GM12874 (cell line): ENCODE results near the gene ZDHHC17.

Experiments used
- CTCF ChIP-seq: IDR thresholded peaks from 2 replicates; pipeline ENCODE4 v1.5.1; 2011; ENCODE audit warnings: low read depth, mild to moderate bottlenecking, control low read depth, low read length, moderate library complexity; ENCODE audit not compliant: insufficient read depth

ZDHHC17 gene

GRCh38 chr12:76755829-76756379 is 8.0 kb upstream of the ZDHHC17 start:
- no peak for TF ChIP-seq CTCF

- TF ChIP-seq CTCF, result no peak
Observed at GRCh38 chr12:76757694-76758093, 6.2 kb upstream of the ZDHHC17 start.

- no peak for TF ChIP-seq CTCF
Observed at GRCh38 chr12:76762601-76762980, 1.3 kb upstream of the ZDHHC17 start.

- no peak for TF ChIP-seq CTCF
Observed at GRCh38 chr12:76764856-76765255, 941 bp downstream of the ZDHHC17 start.

- TF ChIP-seq CTCF, result no peak
Observed at GRCh38 chr12:76765598-76765997, 1.7 kb downstream of the ZDHHC17 start.

GRCh38 chr12:76766161-76766560 is 2.2 kb downstream of the ZDHHC17 start:
- no peak for TF ChIP-seq CTCF

- TF ChIP-seq CTCF, result no peak
Observed at GRCh38 chr12:76768576-76768975, 4.7 kb downstream of the ZDHHC17 start.
